ENCODE results near the gene OPRL1. TPM values are rescaled to one million over a fixed set of nuclear protein-coding genes. Genes with fewer than 3 reads are reported as not detected.
A peak's percentile ranks its signal among the peaks of the same experiment; 100 is the strongest.
"Not testable (repeated sequence)": the region's sequence is repeated elsewhere in the genome, so short reads cannot be mapped to it uniquely, and the experiment has no call there.

The OPRL1 gene
- total RNA-seq, 1 donor from 2014 or later: 1.9 TPM

GRCh38 chr20:64116016-64116415, 36.1 kb downstream of the OPRL1 start:
- H3K36me3 ChIP-seq: no peaks in the 10 kb centered on the region
- H3K27ac ChIP-seq: no peak overlapping the region
- H3K27me3 ChIP-seq: no peaks in the 10 kb centered on the region
- no peaks in the 10 kb centered on the region for H3K9me3 ChIP-seq
- H3K4me1 ChIP-seq: no peaks in the 10 kb centered on the region
- TF ChIP-seq CTCF (IDR thresholded peaks at IDR 0.05): no peak
- DNase-seq (peak; percentile 48), ATAC-seq (no peak)
- intact Hi-C loops (cut with DNase I): no loop called here
- no peak overlapping the region for H3K4me3 ChIP-seq

- Histone ChIP-seq H3K36me3 (no peaks in the 10 kb centered on the region), H3K9me3 (no peaks in the 10 kb centered on the region), H3K27me3 (peaks cover 5% of the 10 kb centered on the region), H3K4me1 (no peaks in the 10 kb centered on the region), H3K27ac (no peak overlapping the region), H3K4me3 (no peak overlapping the region)
- ATAC-seq (no peak), DNase-seq (peak; percentile 51)
- intact Hi-C loops (cut with DNase I): no loop called here
- TF ChIP-seq CTCF (IDR thresholded peaks at IDR 0.05): no peak
Measured at GRCh38 chr20:64116541-64117431, 36.9 kb downstream of the OPRL1 start.

DNA sequence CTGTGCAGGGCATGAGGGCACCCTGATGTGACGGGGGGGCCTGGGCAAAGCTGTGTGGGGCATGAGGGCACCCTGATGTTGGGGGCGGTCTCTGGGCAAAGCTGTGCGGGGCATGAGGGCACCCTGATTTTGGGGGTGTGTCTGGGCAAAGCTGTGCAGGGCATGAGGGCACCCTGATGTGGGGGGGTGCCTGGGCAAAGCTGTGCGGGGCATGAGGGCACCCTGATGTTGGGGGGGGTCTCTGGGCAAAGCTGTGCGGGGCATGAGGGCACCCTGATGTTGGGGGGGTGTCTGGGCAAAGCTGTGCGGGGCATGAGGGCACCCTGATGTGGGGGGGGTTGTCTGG, 37.5 kb downstream of the OPRL1 start:
- H3K27me3 ChIP-seq; H3K4me1 ChIP-seq; intact Hi-C loops (cut with DNase I); H3K9me3 ChIP-seq; ATAC-seq; H3K4me3 ChIP-seq; H3K36me3 ChIP-seq; H3K27ac ChIP-seq: not testable (repeated sequence)
- peak; percentile 3 for DNase-seq

- DNase-seq (peak; percentile 38), ATAC-seq (no peak)
- Histone ChIP-seq H3K36me3 (no peaks in the 10 kb centered on the region), H3K9me3 (no peaks in the 10 kb centered on the region), H3K27me3 (peaks cover 9% of the 10 kb centered on the region), H3K27ac (no peak overlapping the region), H3K4me1 (no peaks in the 10 kb centered on the region), H3K4me3 (no peak overlapping the region)
- intact Hi-C loops (cut with DNase I): no loop called here
- TF ChIP-seq CTCF (IDR thresholded peaks at IDR 0.05): no peak
Measured at GRCh38 chr20:64119301-64119680, 39.4 kb downstream of the OPRL1 start.

GRCh38 chr20:64119681-64120341, 39.9 kb downstream of the OPRL1 start:
- H3K36me3 ChIP-seq: no peaks in the 10 kb centered on the region
- peak; percentile 63 for DNase-seq
- H3K27me3 ChIP-seq: peaks cover 9% of the 10 kb centered on the region
- TF ChIP-seq CTCF (IDR thresholded peaks at IDR 0.05): no peak
- no peak for ATAC-seq
- intact Hi-C loops (cut with DNase I): no loop called here
- H3K4me3 ChIP-seq: no peak overlapping the region
- H3K27ac ChIP-seq: no peak overlapping the region
- no peaks in the 10 kb centered on the region for H3K4me1 ChIP-seq
- no peaks in the 10 kb centered on the region for H3K9me3 ChIP-seq

GRCh38 chr20:64121586-64121985, 41.7 kb downstream of the OPRL1 start:
- Histone ChIP-seq H3K9me3 (no peaks in the 10 kb centered on the region), H3K27ac (no peak overlapping the region), H3K36me3 (no peaks in the 10 kb centered on the region), H3K27me3 (peaks cover 9% of the 10 kb centered on the region), H3K4me3 (no peak overlapping the region), H3K4me1 (no peaks in the 10 kb centered on the region)
- DNase-seq (peak; percentile 23), ATAC-seq (no peak)
- intact Hi-C loops (cut with DNase I): no loop called here
- TF ChIP-seq CTCF (IDR thresholded peaks at IDR 0.05): no peak

DNA sequence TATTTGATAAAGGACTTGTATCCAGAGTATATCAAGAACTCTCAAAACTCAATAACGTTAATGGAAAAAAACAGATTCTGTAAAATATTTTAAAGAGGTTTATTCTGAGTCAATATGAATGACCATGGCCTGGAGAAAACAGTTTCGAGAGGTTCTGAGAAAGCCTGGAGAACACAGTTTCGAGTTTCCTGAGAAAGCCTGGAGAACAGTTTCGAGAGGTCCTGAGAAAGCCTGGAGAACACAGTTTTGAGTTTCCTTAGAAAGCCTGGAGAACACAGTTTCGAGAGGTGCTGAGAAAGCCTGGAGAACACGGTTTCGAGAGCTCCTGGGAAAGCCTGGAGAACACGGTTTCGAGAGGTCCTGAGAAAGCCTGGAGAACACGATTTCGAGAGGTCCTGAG, 43.0 kb downstream of the OPRL1 start:
- H3K4me3 ChIP-seq; H3K9me3 ChIP-seq; H3K27ac ChIP-seq; H3K27me3 ChIP-seq; H3K36me3 ChIP-seq; H3K4me1 ChIP-seq; ATAC-seq; intact Hi-C loops (cut with DNase I): not testable (repeated sequence)
- DNase-seq: peak; percentile 20

DNA sequence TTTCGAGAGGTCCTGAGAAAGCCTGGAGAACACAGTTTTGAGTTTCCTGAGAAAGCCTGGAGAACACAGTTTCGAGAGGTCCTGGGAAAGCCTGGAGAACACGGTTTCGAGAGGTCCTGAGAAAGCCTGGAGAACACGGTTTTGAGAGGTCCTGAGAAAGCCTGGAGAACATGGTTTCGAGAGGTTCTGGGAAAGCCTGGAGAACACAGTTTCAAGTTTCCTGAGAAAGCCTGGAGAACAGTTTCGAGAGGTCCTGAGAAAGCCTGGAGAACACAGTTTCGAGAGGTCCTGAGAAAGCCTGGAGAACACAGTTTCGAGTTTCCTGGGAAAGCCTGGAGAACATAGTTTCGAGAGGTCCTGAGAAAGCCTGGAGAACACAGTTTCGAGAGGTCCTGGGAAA, 43.6 kb downstream of the OPRL1 start:
- H3K27me3 ChIP-seq; H3K27ac ChIP-seq; H3K9me3 ChIP-seq; ATAC-seq; intact Hi-C loops (cut with DNase I); H3K4me1 ChIP-seq; H3K4me3 ChIP-seq; H3K36me3 ChIP-seq: not testable (repeated sequence)
- DNase-seq: peak; percentile 25

All from upper lobe of right lung (tissue), 1 donor.